Retina (tissue), 1 donor: Measurements from ENCODE around the gene TMEM204.

ENCODE experiments used
- DNase-seq: peaks from one replicate; pipeline ENCODE4 v3.0.0-alpha.2; 2016

The TMEM204 gene

DNA sequence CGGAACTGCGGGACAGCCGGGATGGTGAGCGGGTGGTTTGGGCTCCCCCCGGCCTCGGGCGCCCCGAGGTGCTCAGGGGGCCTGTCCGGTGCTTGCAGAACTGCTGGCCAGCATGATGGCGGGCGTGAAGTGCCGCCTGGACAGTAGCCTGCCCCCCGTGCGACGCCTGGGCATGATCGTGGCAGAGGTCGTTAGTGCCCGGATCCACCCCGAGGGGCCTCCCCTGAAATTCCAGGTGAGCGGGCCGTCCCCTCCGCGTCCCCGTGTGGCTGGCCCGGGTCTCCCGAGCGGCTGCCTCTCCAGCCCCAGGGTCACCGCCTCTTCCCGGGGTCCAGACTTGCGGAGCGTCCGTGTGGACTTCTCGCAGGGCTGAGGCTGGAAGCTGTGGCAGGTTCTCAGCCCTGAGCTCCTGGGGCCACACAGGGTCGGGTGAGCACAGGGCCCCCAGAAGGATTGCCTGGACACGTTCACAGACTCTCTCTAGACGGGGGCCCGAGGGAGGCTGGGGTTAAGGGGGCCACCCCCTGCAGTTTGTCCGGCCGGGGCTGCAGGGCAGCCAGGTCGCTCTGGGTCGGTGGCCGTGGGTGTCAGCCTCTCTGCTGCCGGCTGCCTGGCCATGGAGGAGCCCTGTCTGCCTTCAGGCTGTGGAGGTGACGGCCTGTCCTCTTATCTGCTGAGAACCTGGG, 32.9 kb upstream of the TMEM204 start:
- DNase-seq: no peak

DNA sequence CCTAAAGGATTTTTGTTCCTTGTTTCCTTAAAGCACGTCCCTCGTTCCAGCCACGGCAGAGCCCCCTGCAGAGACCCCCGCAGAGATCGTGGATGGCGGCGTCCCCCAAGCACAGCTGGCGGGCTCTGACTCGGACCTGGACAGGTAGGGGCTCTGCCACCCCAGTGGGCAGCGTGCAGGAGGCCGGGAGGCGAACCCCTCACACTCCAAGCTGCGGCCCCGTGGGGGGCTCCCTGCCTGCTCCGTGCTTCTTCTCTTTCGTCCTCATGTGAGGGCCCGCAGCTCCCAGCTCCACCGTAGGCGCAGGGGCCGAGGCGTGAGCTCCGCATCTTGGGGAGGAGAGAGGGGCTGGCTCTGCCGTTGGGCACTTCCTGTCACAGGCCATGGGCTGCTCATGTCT, 31.8 kb upstream of the TMEM204 start:
- DNase-seq: no peak

DNA sequence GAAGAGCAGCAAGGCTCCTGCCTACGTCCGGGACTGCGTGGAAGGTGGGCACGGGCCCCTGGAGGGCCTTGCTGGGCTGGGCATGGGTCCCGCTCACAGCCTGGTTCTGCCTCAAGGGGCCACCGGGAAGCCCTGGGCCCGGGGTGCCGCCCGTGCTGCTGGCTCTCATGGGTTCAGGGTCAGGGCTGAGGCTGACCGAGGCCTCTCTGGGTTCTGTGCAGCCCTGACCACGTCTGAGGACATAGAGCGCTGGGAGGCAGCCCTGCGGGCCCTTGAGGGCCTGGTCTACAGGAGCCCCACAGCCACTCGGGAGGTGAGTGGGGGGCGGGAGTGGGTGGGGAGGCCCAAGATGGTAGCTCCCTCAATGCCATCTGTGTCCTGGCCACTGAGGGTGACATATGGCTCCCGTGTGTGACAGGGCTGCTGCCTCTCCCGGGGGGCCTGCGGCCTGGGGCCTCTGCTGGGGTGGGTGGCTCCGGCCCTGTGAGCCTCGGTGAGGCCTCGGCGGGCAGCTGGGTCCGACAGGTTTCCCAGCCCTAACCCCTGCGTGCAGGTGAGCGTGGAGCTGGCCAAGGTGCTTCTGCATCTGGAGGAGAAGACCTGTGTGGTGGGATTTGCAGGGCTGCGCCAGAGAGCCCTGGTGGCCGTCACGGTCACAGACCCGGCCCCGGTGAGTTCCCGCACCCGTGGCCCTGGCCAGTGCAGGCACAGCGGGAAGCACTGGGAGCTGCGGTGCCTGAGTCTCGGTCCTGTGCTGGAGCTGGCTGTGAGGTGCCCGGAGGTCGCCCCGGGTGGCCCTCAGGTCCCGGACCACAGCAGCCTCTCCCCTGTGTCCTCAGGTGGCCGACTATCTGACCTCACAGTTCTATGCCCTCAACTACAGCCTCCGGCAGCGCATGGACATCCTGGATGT, 31.1 kb upstream of the TMEM204 start:
- DNase-seq: no peak

DNA sequence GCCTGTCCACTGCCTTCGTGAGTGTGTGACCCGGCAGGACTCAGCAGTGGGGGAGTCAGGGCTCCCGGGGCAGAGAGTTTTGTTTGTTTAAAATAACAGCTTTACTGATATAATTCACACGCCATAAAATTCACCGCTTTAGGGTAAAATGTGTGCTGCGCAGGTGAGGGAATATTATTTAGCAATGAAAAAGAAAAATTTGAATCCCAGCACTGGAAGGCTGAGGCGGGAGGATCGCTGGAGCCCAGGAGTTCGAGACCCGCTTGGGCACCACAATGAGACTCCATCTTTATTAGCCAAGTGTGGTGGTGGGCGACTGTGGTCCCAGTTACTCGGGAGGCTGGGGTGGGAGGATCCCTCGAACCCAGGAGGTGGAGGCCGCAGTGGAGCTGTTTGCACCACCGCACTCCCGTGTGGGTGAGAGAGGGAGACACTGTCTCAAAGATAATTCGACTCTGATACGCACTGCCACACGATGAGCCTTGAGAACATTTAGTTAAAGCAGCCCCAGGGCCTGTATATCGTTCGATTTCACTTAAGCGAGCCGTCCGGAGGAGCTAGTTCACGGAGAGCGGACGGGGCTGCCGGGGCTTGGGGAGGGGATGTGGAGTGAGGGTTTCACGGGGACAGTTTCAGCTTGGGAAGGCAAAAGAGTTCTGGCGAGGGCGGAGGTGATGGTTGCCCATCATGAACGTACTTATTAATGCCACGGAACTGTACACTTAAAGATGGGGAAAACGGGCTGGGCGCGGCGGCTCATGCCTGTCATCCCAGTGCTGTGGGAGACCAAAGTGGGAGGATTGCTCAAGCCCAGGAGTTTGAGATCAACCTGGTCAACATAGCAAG, 30.1 kb upstream of the TMEM204 start:
- DNase-seq: no peak

DNA sequence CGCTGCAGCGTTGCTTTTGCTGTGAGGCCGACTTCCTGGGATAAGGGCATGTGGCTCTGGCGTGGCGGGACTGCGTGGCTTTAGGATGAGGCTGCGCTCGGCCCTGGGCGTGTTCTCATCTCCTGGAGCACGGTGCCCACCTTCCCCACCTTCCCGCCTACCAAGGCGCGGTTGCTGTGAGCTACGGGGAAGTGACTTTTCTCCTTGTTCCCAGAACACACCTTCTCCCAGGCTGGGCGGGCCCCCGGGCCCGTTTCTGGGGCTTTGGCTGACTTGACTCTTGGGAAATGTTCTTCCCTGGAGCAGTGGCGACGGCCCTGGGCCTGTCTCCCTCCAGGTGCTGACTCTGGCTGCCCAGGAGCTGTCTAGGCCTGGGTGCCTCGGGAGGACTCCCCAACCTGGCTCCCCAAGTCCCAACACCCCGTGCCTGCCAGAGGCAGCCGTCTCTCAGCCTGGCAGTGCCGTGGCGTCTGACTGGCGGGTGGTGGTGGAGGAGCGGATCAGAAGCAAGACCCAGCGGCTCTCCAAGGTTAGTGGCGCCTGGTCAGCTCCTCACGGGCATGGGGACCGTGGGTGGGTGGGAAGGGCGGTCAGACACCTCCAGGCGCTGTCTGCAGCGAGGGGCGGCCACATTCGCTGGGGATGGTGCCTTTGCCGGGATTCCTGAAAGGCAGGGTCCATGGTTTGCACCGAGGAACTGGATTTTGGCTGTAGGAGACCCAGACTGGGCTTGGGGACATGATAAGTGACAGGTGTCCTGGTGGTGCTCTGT, 28.2 kb upstream of the TMEM204 start:
- DNase-seq: no peak

DNA sequence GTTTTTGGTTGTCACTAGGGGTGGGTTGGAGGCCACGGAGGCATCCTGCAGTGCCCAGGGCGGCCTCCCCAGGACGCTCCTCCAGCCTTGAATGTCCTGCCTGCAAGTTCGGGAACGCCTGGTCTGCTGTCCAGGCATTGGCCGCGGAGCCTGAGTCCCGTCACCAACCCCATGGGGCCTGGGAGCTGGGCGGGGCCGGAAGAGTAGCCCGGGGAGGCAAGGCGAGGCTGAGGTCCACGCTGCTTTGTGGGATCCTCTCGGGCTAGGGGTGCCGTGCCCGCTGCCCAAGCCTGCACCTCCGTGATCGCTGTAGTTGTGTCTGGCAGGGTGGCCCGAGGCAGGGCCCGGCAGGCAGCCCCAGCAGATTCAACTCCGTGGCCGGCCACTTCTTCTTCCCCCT, 27.6 kb upstream of the TMEM204 start:
- DNase-seq: no peak

DNA sequence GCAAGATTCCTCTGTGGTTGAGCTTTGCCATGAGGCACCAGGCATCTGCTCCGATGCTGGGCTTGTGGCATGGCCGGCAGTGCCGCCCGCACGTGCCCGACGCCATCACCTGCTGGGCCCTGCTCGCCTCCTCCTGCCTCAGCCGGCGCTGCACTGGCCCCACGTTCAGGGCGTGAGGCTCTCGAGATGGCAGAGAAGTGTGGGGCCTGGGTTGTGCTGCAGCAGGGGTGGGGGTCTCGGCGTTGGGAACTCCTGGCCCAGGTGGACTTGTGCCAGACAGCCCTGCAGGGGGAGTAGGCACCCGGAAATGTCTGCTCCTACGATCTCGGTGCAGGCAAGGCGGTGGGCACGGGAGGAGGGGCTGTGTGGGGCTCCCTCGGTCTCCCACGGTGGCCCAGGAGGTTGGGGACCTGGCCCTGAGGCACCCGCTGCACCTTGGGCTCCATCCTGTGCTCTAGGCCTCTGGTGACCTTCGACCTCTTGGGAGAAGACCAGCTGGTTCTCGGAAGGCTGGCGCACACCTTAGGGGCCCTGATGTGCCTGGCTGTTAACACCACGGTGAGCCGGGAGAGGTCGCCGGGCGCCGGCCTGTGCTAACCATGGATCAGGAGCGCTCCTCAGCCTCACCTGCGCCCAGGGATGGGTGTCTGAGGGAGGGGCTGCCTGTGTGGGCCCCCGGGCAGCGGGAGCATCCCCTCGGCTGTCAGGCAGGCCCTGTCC, 26.8 kb upstream of the TMEM204 start:
- DNase-seq: no peak

DNA sequence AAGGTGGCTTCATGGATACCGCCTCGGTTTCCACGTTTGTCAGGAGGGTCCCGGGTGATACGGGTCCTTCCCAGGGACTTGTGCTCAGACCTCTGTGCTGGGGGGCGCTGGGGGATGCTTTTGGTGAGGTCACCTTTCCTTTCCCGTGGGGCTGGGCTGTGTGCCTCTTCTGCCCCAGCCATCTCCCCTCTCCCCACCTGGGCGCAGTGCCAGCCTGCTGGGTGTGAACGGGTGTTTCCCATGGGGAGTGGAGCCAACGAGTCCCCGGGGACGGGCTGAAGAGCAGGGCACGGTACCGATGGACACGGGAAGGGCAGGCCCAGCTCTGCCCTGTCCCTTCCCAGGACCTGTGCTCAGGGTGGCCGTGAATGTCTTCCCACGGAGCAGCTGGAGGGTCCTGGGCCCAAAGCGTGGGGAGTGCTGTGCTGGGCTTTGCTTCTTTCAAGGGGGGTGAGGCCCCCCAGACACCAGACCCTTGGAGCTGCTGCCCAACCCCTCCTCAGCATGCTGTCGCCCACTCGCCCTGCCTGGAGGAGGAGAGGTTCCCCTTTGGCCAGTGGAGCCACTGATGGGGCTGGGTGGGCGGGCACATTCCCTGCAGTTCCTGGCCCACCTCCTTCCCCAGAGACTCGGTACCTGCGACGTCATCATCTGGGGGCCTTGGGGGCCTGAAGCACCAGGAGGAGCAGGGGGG, 24.8 kb upstream of the TMEM204 start:
- DNase-seq: no peak

DNA sequence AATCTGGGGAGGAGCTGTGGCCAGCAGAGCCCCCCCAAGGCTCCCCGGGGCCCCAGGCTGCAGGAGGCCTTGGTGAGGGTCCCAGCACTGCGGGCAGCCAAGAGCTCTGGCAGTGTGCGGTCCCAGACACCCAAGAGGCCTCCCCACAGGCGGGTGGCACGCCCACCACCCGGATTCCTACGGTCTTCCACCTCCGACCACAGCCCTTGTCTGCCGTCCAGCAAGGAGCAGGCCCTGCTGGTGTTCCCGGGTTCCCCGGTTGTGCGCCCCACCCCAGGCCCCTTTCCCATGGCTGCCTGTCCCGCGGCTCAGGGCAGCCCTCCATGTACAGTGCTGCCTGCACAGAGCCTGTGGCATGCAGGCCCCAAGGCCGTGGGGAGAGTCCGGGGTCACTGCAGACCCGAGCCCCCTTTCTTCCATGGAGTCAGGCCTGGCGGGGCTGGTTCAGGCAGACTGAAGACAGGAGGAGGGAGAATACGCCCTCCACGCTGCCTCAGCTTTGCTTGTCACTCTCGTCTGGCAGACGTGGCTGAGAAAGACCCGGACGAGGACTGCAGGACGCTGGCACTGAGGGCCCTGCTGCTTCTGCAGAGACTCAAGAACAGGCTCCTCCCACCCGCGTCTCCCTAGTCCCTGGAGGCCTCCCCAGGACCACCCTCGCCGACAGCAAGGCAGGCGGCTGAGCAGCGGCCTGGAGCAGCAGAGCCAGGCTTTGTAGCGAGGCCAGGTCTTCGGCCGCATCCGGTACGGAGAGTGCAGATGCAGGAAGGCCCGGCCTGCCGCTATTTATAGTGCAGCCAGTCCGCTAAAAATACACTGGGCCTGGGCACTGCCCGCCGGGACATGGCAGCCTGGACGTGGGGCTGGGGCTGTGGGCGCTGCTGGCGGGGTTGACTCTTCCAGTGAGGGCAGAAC, 23.9 kb upstream of the TMEM204 start:
- no peak for DNase-seq

DNA sequence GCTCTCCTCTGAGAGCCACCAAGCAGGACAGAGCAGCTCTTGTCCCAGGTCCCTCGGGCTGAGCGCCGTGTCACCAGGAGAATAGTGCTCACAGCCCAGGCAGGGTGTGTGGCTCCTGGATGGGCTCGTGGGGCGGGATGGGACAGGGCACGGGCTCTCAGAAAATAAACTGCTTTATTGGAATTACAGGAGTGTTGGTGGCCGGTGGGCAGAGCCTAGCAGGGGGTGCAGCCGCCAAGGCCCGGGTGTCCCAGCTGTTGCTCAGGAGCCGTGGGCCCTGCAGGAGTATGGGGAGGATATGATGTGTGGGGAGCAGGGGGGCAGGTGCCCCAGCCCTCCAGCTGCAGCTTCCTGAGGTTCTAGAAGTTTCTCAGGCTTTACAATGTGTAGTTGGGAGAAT, 23.2 kb upstream of the TMEM204 start:
- no peak for DNase-seq

DNA sequence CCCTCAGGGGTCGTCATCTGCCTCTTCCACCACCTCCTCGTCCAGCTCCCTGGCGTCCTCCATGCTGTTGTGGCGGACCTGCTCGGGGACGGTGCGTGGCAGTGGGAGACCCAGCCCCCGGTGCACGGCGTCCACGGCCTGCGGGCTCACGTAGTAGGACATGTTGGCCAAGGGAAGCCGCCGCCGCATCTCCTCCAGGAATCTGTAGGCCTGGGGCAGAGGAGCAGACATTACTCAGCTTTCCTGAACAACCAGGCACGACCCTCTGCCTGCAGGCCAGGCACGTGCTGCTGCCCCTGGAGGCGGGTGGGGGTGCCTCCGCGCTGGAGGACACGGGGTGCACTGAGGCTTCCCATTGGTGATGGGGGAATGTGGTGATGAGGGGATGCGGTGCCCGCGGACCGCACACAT, 22.5 kb upstream of the TMEM204 start:
- DNase-seq: no peak

DNA sequence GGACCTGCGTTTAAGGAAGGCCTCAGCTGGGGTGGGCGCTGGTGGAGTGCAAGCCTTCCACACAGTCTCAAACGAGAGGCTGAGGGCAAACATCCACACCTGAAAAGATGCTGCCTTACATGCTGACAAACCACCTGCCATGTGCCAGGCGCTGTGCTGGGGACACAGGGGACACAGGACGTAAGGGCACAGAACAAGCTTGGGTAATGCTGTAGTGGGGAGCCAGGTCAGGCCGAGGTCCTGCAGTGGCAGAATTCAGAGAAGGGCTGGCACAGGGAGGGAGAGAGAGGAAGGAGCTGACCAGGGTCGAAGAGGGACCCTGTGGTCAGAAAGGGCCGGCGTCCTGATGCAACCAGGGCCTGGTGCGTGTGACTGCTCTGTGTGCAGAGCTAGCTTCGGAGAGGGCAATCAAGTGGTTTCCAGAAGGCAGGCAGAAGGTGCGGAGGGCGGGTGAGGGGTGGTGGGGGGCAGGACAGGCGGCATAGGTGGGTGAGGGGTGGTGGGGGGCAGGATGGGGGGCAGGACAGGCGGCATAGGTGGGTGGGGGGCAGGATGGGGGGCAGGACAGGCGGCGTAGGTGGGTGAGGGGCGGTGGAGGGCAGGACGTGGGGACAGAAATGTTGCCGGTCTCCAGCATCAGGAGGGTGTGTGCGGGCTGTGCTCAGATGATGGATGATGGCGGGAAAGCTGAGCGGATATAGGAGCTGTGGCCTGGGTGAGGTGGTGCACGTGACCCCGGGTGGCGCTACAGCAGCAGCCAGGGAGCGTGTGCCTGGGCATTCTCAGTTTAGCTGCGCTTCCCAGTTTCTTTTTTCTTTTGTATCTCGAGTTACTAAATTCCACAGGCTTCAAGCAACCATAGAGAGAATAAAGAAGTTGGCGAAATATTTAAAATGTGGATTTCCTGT, 21.6 kb upstream of the TMEM204 start:
- no peak for DNase-seq

DNA sequence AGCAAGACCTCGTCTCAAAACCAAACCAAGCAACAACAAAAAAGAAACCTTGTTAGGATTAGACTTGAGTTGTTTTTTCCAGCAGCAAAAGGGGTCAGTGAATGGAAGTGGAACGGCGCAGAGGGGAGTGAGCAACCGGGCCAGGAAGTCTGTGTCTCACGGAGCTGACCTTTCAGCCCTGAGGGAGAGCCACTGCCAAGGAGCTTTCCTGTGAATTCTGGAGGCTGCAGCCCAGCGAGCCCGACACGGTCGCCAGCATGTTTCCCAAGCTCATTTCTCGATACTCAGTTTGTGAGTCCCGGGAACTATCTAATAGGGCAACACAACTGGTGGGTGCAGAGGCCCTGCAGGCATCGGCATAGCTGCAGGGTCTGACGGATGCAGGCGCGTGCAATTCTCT, 20.7 kb upstream of the TMEM204 start:
- DNase-seq: no peak

DNA sequence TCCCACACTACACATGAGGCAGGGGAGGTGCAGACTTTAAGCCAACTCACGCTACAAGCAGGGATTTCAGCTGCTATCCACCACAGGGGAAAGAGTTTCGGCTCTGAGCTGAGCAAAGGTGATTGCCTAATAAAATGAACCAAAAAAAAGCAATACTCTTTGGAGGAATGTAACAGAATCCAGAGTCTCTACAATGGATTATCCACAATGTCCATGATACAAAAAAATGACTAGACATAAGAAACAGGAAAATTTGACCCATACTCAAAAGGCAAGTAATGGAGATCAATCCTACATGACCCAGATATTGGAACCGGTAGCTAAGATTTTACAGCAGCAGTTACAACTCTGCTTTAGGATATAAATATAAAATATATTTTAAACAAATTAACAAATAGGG, 19.0 kb upstream of the TMEM204 start:
- no peak for DNase-seq

DNA sequence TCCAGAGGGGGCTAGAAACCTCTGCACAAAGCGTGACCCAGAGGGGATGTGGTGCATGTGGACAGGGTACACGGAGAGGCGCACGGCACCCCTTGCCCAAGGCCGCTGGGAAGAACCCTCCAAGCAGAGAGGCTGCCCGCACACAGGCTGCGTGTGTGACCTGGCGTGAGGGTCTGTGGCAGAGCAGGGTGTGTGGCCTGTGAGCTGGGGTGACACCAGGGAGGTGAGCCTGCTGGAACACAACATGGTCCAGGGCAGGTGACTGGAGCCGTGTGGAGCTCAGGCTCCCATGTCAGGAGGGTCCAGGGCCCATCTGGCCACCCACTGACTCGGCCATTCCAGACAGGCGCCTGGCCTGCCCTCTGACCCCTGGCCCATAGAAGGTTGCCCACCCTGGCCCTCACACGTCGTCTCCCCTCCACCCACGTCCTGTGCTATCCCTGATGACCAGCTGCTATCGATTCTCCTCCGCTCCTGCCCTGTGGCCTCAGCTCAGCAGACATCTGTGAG, 14.8 kb upstream of the TMEM204 start:
- no peak for DNase-seq

DNA sequence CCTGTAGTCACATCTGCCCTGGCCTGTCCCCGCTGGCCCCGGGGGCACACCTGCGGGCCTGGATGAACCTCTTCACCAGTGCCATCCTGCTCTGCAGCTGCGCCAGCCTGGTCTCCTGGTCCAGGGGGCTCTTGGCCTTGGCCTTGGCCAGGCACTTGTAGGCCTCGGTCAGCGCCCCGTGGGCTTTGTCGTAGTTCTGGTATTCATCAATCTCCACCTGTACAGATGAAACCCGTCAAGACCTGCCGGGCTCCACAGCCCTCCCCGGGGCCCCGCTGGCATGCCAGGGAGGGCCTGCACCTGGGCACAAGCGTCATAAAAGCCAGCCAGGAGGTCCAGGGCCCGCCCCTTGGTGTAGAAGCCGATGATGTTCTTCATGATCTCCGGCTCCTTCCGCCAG, 13.6 kb upstream of the TMEM204 start:
- DNase-seq: no peak

DNA sequence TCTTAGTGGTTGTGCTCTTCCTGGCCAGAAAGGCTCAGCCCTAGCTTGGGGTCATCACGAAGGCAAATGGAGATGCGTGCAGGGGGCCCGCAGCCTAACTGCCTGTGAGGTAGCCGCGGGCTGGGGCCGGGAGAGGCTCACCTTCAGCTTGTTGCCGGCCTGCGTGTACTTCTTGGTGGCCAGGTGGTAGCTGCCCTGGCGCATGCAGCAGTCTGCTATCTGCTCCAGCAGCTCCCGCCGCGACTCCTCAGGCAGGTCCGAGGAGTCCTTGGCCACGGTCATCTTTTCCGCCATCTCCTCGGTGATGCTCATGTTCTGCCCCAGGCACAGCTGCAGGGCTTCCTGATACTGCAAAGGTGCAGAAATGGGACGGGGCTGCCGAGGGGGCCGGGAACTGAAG, 13.0 kb upstream of the TMEM204 start:
- DNase-seq: no peak

DNA sequence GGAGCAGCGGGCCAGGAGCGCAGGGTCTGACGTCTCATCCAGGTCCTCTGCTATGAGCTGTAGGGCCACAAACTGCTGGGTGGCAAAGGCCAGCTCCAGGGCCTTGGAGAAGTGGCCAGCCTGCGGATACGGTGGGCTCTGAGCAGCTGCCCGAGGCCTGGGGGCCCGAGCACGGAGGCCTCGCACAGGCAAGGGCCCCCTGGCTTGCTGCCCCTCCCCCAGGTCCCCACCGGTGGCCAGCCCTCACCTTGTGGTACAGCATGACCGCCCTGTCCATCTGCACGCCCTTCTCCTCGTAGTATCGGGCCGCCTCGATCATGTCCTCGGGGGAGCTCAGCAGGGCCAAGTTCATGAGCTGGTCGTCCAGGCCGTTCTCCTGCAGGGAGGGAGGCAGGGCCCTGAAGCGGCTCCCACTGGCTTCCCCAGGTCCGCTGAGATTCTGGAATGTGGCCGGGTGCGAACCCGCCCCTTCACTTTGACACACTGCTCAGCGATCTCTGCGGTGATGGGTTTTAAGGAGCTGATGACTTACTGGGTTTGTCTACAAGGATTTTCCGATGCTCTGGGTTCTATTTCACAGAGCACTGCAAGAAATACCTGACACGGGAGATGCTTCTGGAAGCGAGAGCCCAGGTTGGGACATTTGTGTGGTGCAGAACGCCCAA, 9.8 kb upstream of the TMEM204 start:
- no peak for DNase-seq
